HPDE6-E6E7 (cell line): ENCODE data around the gene DEFB113.

ENCODE experiments used
- DNase-seq: peaks from one replicate; pipeline ENCODE4 v3.0.0; 2011; ENCODE audit warnings: missing footprints; ENCODE audit errors: extremely low spot score

The DEFB113 gene

GRCh38 chr6:49937017-49937416 lies 32.4 kb downstream of the DEFB113 start:
- no peak for DNase-seq

GRCh38 chr6:49935387-49935786 lies 34.0 kb downstream of the DEFB113 start:
- no peak for DNase-seq

DNA sequence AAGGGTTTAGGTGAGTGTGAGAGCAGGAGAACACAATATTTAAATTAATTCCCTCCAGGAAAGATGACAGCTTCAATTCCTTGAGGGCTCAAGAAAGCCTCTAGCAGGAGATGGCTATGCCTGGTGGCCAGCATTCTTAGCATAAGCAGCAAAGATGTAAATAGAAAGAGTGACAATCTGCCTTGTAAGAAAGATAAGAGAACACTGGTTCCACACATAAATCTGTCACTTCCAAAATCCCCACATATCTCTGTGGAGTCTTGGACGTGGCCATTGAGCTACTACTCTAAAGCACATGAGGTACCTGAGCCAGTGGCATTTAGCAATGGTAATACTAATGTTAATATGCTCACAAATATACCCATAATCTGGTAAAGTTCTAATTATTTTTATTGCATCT lies 34.7 kb downstream of the DEFB113 start:
- no peak for DNase-seq

DNA sequence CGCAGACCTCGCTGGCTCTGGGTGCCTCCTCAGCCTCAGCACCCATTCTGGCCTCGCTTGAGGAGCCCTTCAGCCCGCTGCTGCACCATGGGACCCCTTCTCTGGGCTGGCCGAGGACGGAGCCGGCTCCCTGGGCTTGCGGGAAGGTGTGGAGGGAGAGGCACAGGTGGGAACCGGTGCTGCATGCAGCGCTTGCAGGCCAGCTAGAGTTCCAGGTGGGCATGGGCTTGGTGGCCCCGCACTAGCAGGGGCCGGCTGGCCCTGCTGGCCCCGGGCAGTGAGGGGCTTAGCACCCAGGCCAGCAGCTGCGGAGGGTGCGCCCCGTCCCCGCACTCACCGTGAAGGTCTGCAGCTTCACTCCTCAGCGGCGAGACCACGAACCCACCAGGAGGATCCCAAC lies 35.9 kb downstream of the DEFB113 start:
- DNase-seq = no peak

DNA sequence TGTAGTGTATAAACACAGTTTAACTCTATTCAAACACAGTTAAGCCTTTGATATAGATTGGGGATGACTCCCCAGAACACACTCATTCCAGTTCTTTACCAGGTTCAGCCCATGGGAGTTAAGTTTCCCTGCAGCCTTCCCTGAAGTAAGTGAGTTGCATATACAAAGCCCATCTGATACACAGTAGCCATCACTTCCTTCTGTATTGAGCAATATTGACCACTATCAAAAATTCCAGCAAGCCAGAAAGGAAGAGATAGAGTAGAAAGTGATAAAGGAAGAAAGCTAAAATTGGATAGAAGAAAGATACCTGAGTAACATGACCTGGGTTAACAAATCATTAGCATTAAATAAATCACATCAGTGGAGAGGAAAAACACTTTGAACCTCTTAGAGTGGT lies 40.1 kb downstream of the DEFB113 start:
- DNase-seq = no peak

DNA sequence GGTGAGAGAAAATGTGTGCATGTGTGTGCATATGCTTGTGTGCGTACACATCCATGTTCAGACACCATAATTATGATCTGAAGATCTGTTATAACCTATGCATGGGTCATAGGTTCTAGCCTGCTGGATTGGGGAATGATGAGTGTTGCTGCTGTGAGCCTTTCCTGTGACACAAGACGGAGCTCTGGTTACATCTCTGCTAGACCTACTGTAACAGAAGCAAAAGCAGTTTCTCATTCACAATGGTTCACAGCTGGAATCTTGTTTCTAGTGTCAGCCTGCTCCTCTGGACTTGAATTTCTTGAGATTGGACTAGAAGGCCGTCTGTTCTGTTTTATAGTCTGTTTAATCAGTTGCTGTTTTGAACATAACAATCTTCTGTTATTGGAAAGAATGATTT lies 45.6 kb downstream of the DEFB113 start:
- DNase-seq = no peak

DNA sequence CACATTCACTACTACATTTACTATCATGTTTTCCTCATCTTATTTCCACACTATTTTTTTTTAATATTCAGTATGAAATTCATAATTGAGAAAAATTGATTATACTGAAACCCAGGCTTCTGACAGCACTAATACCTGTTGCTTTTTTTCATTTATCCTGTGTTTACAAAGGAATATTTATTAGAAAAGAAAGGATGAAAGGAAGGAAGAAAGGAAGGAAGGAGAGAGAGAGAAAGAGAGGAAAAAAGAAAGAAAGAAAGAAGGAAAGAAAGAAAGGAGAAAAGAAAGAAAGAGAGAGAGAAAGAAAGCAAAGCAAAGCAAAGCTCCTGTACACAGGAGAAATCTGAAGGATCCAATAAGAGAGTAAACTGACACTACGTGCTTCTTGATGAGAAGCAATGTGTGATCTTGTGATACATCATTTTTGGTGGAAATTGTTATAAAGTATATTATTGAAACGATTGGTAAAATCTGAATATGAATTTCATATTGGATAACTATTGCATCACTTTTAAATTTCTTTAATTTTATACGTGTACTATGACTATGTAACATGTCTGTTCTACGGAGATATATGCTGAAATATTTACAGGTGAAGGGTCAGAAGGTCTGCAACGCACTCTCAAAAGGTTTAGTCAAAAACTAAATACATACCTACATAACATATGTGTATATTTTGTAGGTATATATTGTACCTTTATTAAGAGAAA lies 49.3 kb downstream of the DEFB113 start:
- DNase-seq = no peak

DNA sequence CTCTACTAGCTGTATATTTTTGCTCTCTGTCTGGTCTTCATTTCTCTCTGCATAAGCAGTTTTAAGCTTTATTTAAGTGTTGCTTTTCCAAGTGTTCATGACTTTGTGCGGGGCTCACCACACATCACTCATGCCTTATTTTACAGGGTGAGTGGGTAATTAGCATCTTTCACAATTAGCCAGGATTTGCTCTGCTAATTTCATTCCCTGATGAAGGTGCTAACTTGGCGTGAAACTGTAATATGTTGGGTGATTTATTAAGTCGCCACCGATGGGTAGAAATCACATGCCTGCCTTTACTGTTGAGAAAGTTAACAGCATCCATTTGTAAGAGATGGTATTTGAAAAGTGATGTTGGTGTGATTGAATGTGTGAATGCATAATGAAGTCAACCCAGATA lies 50.2 kb downstream of the DEFB113 start:
- DNase-seq = no peak

- no peak for DNase-seq
These were observed 50.6 kb downstream of the DEFB113 start for GRCh38 chr6:49918787-49919186.
